Ectodermal cell (in vitro differentiated cells): ENCODE results near the gene C9.
"Not testable (repeated sequence)": the region's sequence is repeated elsewhere in the genome, so short reads cannot be mapped to it uniquely, and the experiment has no call there.

Experiments
- H3K27ac ChIP-seq: 2 replicates; pipeline ENCODE4 v1.7.0; 2013; ENCODE audit warnings: mild to moderate bottlenecking, low read depth, low read length; ENCODE audit not compliant: insufficient read depth, poor library complexity, severe bottlenecking
- H3K27me3 ChIP-seq: 2 replicates; pipeline ENCODE4 v1.7.0; 2013; ENCODE audit warnings: mild to moderate bottlenecking, low read length; ENCODE audit not compliant: insufficient read depth, control insufficient read depth, poor library complexity, severe bottlenecking
- H3K36me3 ChIP-seq: one replicate; pipeline ENCODE4 v1.7.0; 2013; ENCODE audit warnings: low read length; ENCODE audit not compliant: control insufficient read depth, insufficient read depth
- H3K4me1 ChIP-seq: one replicate; pipeline ENCODE4 v1.7.0; 2013; ENCODE audit warnings: low read length; ENCODE audit not compliant: control insufficient read depth, insufficient read depth
- H3K4me3 ChIP-seq: 2 replicates; pipeline ENCODE4 v1.7.0; 2013; ENCODE audit warnings: low read depth, low read length, control low read depth; ENCODE audit not compliant: insufficient read depth
- H3K9me3 ChIP-seq: 2 replicates; pipeline ENCODE4 v1.7.0; 2013; ENCODE audit warnings: mild to moderate bottlenecking, low read length, moderate library complexity; ENCODE audit not compliant: control insufficient read depth
- WGBS, 2 experiments: methylation state at CpG; one replicate each; pipeline ENCODE4 v1.1.7; 2013; ENCODE audit warnings: missing lambda C conversion rate in 2 of 2; 5-methylcytosine and 5-hydroxymethylcytosine counted together

Gene C9

GRCh38 chr5:39337252-39337915, 26.9 kb downstream of the C9 start:
- Histone ChIP-seq H3K36me3 (no peaks in the 10 kb centered on the region), H3K27me3 (no peaks in the 10 kb centered on the region), H3K9me3 (no peaks in the 10 kb centered on the region), H3K27ac (no peak overlapping the region), H3K4me3 (no peak overlapping the region), H3K4me1 (no peaks in the 10 kb centered on the region)
- 95 to 100% methylated on average over 1 of the region's 1 CpG for WGBS, 2 experiments

GRCh38 chr5:39334296-39334695, 30.0 kb downstream of the C9 start:
- H3K4me1 ChIP-seq, H3K4me3 ChIP-seq: not testable (repeated sequence)
- 92 to 93% methylated on average over 27 of the region's 27 CpGs for WGBS, 2 experiments

GRCh38 chr5:39333104-39333503, 31.2 kb downstream of the C9 start:
- H3K4me1 ChIP-seq, result no peaks in the 10 kb centered on the region
- WGBS, 2 experiments, result 83 to 95% methylated on average over 1 of the region's 1 CpG
- no peaks in the 10 kb centered on the region for H3K27me3 ChIP-seq
- H3K4me3 ChIP-seq, result no peak overlapping the region
- H3K27ac ChIP-seq, result no peak overlapping the region
- no peaks in the 10 kb centered on the region for H3K9me3 ChIP-seq
- H3K36me3 ChIP-seq, result no peaks in the 10 kb centered on the region

More at GRCh38 chr5:39334296-39334695, 30.0 kb downstream of the C9 start:
- not testable (repeated sequence) for H3K27me3 ChIP-seq, H3K9me3 ChIP-seq, H3K36me3 ChIP-seq, H3K27ac ChIP-seq

GRCh38 chr5:39331861-39332381, 32.4 kb downstream of the C9 start:
- no peaks in the 10 kb centered on the region for H3K9me3 ChIP-seq
- H3K36me3 ChIP-seq, result no peaks in the 10 kb centered on the region
- H3K4me3 ChIP-seq, result no peak overlapping the region
- no peaks in the 10 kb centered on the region for H3K27me3 ChIP-seq
- H3K4me1 ChIP-seq, result no peaks in the 10 kb centered on the region
- no peak overlapping the region for H3K27ac ChIP-seq
- WGBS, 2 experiments, result 94 to 96% methylated on average over 2 of the region's 2 CpGs

GRCh38 chr5:39328731-39329130, 35.6 kb downstream of the C9 start:
- Histone ChIP-seq H3K9me3 (no peaks in the 10 kb centered on the region), H3K4me3 (no peak overlapping the region), H3K36me3 (no peaks in the 10 kb centered on the region)

GRCh38 chr5:39323542-39323941, 40.8 kb downstream of the C9 start:
- 90 to 100% methylated on average over 2 of the region's 3 CpGs for WGBS, 2 experiments
- Histone ChIP-seq H3K9me3 (no peaks in the 10 kb centered on the region), H3K4me1 (no peaks in the 10 kb centered on the region), H3K36me3 (no peaks in the 10 kb centered on the region), H3K27me3 (no peaks in the 10 kb centered on the region), H3K4me3 (no peak overlapping the region), H3K27ac (no peak overlapping the region)

More at GRCh38 chr5:39328731-39329130, 35.6 kb downstream of the C9 start:
- Histone ChIP-seq H3K4me1 (no peaks in the 10 kb centered on the region), H3K27me3 (no peaks in the 10 kb centered on the region), H3K27ac (no peak overlapping the region)
- 91 to 100% methylated on average over 1 of the region's 1 CpG for WGBS, 2 experiments

- H3K4me1 ChIP-seq, result no peaks in the 10 kb centered on the region
- no peaks in the 10 kb centered on the region for H3K27me3 ChIP-seq
- H3K4me3 ChIP-seq, result no peak overlapping the region
- no peaks in the 10 kb centered on the region for H3K36me3 ChIP-seq
- no peak overlapping the region for H3K27ac ChIP-seq
- WGBS, 2 experiments, result 93 to 94% methylated on average over 3 of the region's 3 CpGs
- no peaks in the 10 kb centered on the region for H3K9me3 ChIP-seq
These were observed 44.9 kb downstream of the C9 start for GRCh38 chr5:39319395-39319794.

- H3K9me3 ChIP-seq, H3K36me3 ChIP-seq: not testable (repeated sequence)
- 80 to 100% methylated on average over 2 of the region's 3 CpGs for WGBS, 2 experiments
These were observed 47.8 kb downstream of the C9 start for GRCh38 chr5:39316464-39316863.

GRCh38 chr5:39315995-39316394, 48.3 kb downstream of the C9 start:
- no peaks in the 10 kb centered on the region for H3K4me1 ChIP-seq
- H3K27me3 ChIP-seq, result no peaks in the 10 kb centered on the region
- WGBS, 2 experiments, result 89 to 95% methylated on average over 3 to 4 of the region's 4 CpGs
- no peaks in the 10 kb centered on the region for H3K9me3 ChIP-seq
- H3K4me3 ChIP-seq, result no peak overlapping the region
- no peaks in the 10 kb centered on the region for H3K36me3 ChIP-seq
- H3K27ac ChIP-seq, result no peak overlapping the region

More at GRCh38 chr5:39316464-39316863, 47.8 kb downstream of the C9 start:
- H3K4me3 ChIP-seq, H3K4me1 ChIP-seq, H3K27me3 ChIP-seq, H3K27ac ChIP-seq: not testable (repeated sequence)

GRCh38 chr5:39314591-39314990, 49.7 kb downstream of the C9 start:
- H3K4me3 ChIP-seq, result no peak overlapping the region
- H3K27ac ChIP-seq, result no peak overlapping the region
- no peaks in the 10 kb centered on the region for H3K27me3 ChIP-seq
- no peaks in the 10 kb centered on the region for H3K36me3 ChIP-seq
- WGBS, 2 experiments, result 87 to 92% methylated on average over 1 of the region's 1 CpG
- no peaks in the 10 kb centered on the region for H3K9me3 ChIP-seq
- no peaks in the 10 kb centered on the region for H3K4me1 ChIP-seq
